GM19467 (cell line): Measurements from ENCODE around the gene ADGRB3.
"Not testable (repeated sequence)": the region's sequence is repeated elsewhere in the genome, so short reads cannot be mapped to it uniquely, and the experiment has no call there.

Experiments
- ATAC-seq: cut with Tn5 transposase; IDR thresholded peaks from one replicate; pipeline ENCODE4 v1.9.1; 2021; ENCODE audit warnings: mild to moderate bottlenecking, moderate library complexity; ENCODE audit not compliant: unreplicated experiment

ADGRB3 gene

GRCh38 chr6:69392745-69393144 lies 757.7 kb downstream of the ADGRB3 start:
- ATAC-seq: no peak

GRCh38 chr6:69398311-69398710 lies 763.2 kb downstream of the ADGRB3 start:
- ATAC-seq: no peak

GRCh38 chr6:69398729-69399128 lies 763.6 kb downstream of the ADGRB3 start:
- ATAC-seq: no peak

GRCh38 chr6:69408886-69409285 lies 773.8 kb downstream of the ADGRB3 start:
- no peak for ATAC-seq

- no peak for ATAC-seq
Measured at GRCh38 chr6:69416776-69417175, 781.7 kb downstream of the ADGRB3 start.

- ATAC-seq: no peak
Measured at GRCh38 chr6:69421269-69421668, 786.2 kb downstream of the ADGRB3 start.

- no peak for ATAC-seq
Measured at GRCh38 chr6:69422020-69422419, 786.9 kb downstream of the ADGRB3 start.

- no peak for ATAC-seq
Measured at GRCh38 chr6:69422475-69422874, 787.4 kb downstream of the ADGRB3 start.

GRCh38 chr6:69423785-69424184 lies 788.7 kb downstream of the ADGRB3 start:
- no peak for ATAC-seq

GRCh38 chr6:69424581-69424980 lies 789.5 kb downstream of the ADGRB3 start:
- ATAC-seq: no peak

- ATAC-seq: no peak
Measured at GRCh38 chr6:69427882-69428281, 792.8 kb downstream of the ADGRB3 start.

GRCh38 chr6:69432168-69432567 lies 797.1 kb downstream of the ADGRB3 start:
- ATAC-seq: not testable (repeated sequence)

- ATAC-seq: not testable (repeated sequence)
Measured at GRCh38 chr6:69433116-69433515, 798.0 kb downstream of the ADGRB3 start.

- ATAC-seq: no peak
Measured at GRCh38 chr6:69438113-69438512, 803.0 kb downstream of the ADGRB3 start.
